Gastroesophageal sphincter (tissue), 4 donors: ENCODE results near the gene ADAMTSL3. TPM values are rescaled to one million over a fixed set of nuclear protein-coding genes. Genes with fewer than 3 reads are reported as not detected.

Experiments
- ATAC-seq: fragments of 150-250 bp; one replicate; pipeline ENCODE4 v1.9.1; 2016; ENCODE audit warnings: mild to moderate bottlenecking, moderate library complexity
- H3K27ac ChIP-seq, 4 donors: fragments of 200-600 bp; sonication (generic) in 3 of 4; 1 replicate in 3 of 4; 2 replicates in 1 of 4; pipeline ENCODE4 v1.5.1; 2016 to 2019
- H3K27me3 ChIP-seq: fragments of 200-600 bp; sonication (generic); one replicate; pipeline ENCODE4 v1.5.1; 2019
- H3K36me3 ChIP-seq, 2 donors: fragments of 200-600 bp; sonication (generic); one replicate each; pipeline ENCODE4 v1.5.1; 2019; ENCODE audit warnings: control low read depth in 1 of 2
- H3K4me1 ChIP-seq, 3 donors: fragments of 200-600 bp; sonication (generic); 1 replicate in 2 of 3; 2 replicates in 1 of 3; pipeline ENCODE4 v1.5.1; 2016 to 2019; ENCODE audit warnings: control low read depth in 2 of 3
- H3K4me3 ChIP-seq, 2 donors: fragments of 200-600 bp; sonication (generic); one replicate each; pipeline ENCODE4 v1.5.1; 2019; ENCODE audit warnings: mild to moderate bottlenecking in 1 of 2, moderate library complexity in 1 of 2
- H3K9me3 ChIP-seq, 3 donors: fragments of 200-600 bp; sonication (generic); one replicate each; pipeline ENCODE4 v1.5.1; 2017 to 2019; ENCODE audit warnings: control low read depth in 2 of 3
- EP300 ChIP-seq: sonication (generic); formaldehyde crosslinking; IDR thresholded peaks from one replicate; pipeline ENCODE4 v1.6.1; 2017; ENCODE audit warnings: antibody characterized with exemption, mild to moderate bottlenecking
- POLR2A ChIP-seq, 2 donors: fragments of 450-650 bp; IDR thresholded peaks; one replicate each; pipeline ENCODE4 v1.6.1; 2017; ENCODE audit warnings: antibody characterized with exemption in 2 of 2, mild to moderate bottlenecking in 2 of 2, moderate library complexity in 1 of 2
- POLR2AphosphoS5 ChIP-seq: sonication (generic); formaldehyde crosslinking; IDR thresholded peaks from one replicate; pipeline ENCODE4 v1.6.1; 2017; ENCODE audit warnings: antibody characterized with exemption
- WGBS, 2 donors: methylation state at CpG; one replicate each; pipeline ENCODE4 v1.1.5; 2018; ENCODE audit warnings: low coverage in 1 of 2; 5-methylcytosine and 5-hydroxymethylcytosine counted together
- total RNA-seq, 4 donors: library from RNA; depleted of rRNA; stranded (reverse); fragments of >200 nt; gene quantifications; one replicate each; pipeline ENCODE4 v1.1.0, GENCODE V29; 2016
- TF ChIP-seq, protein P1 (sequence below), 4 experiments: fragments of 200-600 bp in 2 of 4; fragments of 450-650 bp in 2 of 4; sonication (generic) in 1 of 4; IDR thresholded peaks; one replicate each; pipeline ENCODE4 v1.5.1; 2017 to 2019; ENCODE audit warnings: antibody characterized with exemption in 4 of 4, mild to moderate bottlenecking in 2 of 4, moderate library complexity in 2 of 4

The ADAMTSL3 gene
- total RNA-seq, 4 donors from 2014 or later: 19.4 to 35.9 (median 24.1) TPM

DNA sequence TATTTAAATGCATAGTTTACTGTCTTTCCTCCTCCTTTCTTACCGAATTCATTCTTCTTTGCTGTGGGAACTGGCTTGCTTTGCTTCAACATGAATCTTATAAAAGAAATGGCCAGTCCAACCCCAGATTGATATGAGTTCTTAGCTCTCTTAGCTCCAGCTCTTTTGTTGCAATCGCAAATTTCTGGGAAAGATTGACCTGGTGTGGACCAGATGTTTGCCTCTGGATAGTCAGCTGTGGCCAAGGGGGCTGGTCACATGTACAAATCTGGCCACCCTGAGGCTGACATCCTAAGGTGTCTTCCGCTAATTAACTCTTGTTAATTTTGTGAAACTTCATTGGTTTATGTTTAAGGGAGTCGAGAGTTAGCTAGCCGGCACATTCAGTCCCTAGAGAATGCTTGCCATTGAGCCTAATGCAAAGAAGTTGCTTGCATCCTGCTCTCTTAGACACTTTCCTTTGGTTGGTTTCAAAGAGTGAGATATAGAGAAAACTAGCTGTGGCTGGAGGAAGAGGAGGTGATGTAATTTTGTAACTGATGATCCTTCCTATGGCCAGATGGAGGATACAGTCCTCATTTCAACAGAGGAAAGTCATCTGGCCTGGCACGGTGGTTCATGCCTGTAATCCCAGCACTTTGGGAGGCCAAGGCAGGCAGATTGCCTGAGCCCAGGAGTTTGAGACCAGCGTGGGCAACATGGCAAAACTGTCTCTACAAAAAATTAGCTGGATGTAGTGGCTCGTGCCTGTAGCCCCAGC, 162.4 kb downstream of the ADAMTSL3 start:
- H3K4me3 ChIP-seq: no peak overlapping the region
- ATAC-seq: no peak
- no peak for TF ChIP-seq EP300
- TF ChIP-seq POLR2AphosphoS5: no peak
- TF ChIP-seq POLR2A (IDR thresholded peaks at IDR 0.05): no peak
- TF ChIP-seq, protein P1, sequence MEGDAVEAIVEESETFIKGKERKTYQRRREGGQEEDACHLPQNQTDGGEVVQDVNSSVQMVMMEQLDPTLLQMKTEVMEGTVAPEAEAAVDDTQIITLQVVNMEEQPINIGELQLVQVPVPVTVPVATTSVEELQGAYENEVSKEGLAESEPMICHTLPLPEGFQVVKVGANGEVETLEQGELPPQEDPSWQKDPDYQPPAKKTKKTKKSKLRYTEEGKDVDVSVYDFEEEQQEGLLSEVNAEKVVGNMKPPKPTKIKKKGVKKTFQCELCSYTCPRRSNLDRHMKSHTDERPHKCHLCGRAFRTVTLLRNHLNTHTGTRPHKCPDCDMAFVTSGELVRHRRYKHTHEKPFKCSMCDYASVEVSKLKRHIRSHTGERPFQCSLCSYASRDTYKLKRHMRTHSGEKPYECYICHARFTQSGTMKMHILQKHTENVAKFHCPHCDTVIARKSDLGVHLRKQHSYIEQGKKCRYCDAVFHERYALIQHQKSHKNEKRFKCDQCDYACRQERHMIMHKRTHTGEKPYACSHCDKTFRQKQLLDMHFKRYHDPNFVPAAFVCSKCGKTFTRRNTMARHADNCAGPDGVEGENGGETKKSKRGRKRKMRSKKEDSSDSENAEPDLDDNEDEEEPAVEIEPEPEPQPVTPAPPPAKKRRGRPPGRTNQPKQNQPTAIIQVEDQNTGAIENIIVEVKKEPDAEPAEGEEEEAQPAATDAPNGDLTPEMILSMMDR (IDR thresholded peaks at IDR 0.05): no peak
- no peak overlapping the region for H3K27ac ChIP-seq
- no peaks in the 10 kb centered on the region for H3K9me3 ChIP-seq
- peaks cover 0 to 5% of the 10 kb centered on the region in 2 donors for H3K36me3 ChIP-seq
- no peaks in the 10 kb centered on the region for H3K27me3 ChIP-seq
- WGBS, 2 donors: 83 to 91% methylated on average over 5 to 7 of the region's 8 CpGs
- H3K4me1 ChIP-seq: peaks cover 0 to 21% (median 0%) of the 10 kb centered on the region in 3 donors

DNA sequence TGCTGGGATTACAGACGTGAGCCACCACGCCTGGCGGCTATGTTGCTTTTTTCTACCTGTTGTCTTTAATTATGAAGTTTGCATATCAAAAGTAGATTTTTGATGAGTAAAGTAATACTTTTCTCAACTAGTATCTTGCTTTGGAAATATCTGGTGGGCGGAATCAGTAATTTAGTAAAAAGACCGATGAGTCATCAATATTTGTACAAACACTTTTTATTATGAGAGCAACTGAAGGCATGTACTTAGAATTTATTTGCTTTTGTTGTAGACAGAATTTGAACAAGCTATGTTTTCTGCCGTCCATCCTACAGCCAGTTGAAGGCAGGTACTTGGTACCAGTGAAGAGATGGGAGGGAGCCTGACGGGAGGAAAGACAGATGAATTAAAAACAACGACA, 164.7 kb downstream of the ADAMTSL3 start:
- H3K4me3 ChIP-seq: no peak overlapping the region
- no peaks in the 10 kb centered on the region for H3K9me3 ChIP-seq
- no peak for TF ChIP-seq POLR2A (IDR thresholded peaks at IDR 0.05)
- TF ChIP-seq EP300: no peak
- TF ChIP-seq POLR2AphosphoS5: no peak
- TF ChIP-seq, protein P1 (IDR thresholded peaks at IDR 0.05): no peak
- ATAC-seq: no peak
- WGBS, 2 donors: 88 to 90% methylated on average over 8 of the region's 8 CpGs
- peaks cover 0 to 21% (median 0%) of the 10 kb centered on the region in 3 donors for H3K4me1 ChIP-seq
- no peaks in the 10 kb centered on the region for H3K27me3 ChIP-seq
- peaks cover 0 to 5% of the 10 kb centered on the region in 2 donors for H3K36me3 ChIP-seq
- no peak overlapping the region for H3K27ac ChIP-seq

DNA sequence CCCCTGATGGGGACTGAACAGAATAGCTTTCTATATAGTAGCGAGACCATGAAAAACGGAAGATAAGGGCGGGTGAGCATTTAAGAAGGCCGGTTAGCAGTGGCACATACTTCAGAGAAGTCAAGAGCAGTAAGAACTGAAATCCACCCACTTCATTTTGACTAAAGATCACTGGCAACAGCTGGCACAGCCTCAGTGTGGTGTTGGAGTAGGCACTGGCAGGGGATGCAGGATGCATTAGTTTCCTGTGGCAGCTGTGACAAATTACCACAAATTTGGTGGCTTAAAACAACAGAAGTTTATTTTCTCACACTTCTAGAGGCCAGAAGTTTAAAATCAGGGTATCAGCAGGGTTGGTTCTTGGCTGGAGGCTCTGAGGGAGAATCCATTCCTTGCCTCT, 176.5 kb downstream of the ADAMTSL3 start:
- WGBS, 2 donors: 79 to 81% methylated on average over 3 to 4 of the region's 4 CpGs
- Histone ChIP-seq H3K36me3 (no peaks in the 10 kb centered on the region), H3K4me3 (no peak overlapping the region), H3K27me3 (no peaks in the 10 kb centered on the region), H3K27ac (no peak overlapping the region), H3K4me1 (no peaks in the 10 kb centered on the region), H3K9me3 (no peaks in the 10 kb centered on the region)
- TF ChIP-seq POLR2AphosphoS5 (no peak), POLR2A (IDR thresholded peaks at IDR 0.05) (no peak), EP300 (no peak)
- TF ChIP-seq, protein P1 (IDR thresholded peaks at IDR 0.05): no peak
- ATAC-seq: no peak

DNA sequence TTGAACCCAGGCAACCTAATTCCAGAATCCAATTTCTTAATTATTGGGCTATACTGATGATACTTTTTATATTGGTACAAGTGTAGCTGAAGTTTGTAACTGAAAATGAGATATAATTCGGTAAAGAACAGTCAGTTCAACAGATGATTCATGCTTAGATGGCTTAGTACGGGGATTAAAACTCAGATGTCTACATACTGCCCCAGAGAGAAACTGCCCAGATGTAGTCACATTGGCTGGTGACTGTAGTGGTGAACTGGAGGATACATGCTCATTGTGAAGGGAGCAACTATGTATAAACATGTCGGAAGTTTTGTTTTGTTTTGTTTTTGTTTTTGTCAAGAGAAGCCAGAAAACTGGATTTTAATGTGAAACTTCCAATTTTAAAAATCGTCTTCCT, 179.6 kb downstream of the ADAMTSL3 start:
- Histone ChIP-seq H3K4me3 (no peak overlapping the region), H3K27ac (no peak overlapping the region), H3K4me1 (no peaks in the 10 kb centered on the region), H3K36me3 (no peaks in the 10 kb centered on the region), H3K27me3 (no peaks in the 10 kb centered on the region), H3K9me3 (no peaks in the 10 kb centered on the region)
- TF ChIP-seq, protein P1 (IDR thresholded peaks at IDR 0.05): no peak
- TF ChIP-seq POLR2A (IDR thresholded peaks at IDR 0.05): no peak
- no peak for TF ChIP-seq EP300
- TF ChIP-seq POLR2AphosphoS5: no peak
- no peak for ATAC-seq
- 82 to 93% methylated on average over 4 of the region's 4 CpGs for WGBS, 2 donors

DNA sequence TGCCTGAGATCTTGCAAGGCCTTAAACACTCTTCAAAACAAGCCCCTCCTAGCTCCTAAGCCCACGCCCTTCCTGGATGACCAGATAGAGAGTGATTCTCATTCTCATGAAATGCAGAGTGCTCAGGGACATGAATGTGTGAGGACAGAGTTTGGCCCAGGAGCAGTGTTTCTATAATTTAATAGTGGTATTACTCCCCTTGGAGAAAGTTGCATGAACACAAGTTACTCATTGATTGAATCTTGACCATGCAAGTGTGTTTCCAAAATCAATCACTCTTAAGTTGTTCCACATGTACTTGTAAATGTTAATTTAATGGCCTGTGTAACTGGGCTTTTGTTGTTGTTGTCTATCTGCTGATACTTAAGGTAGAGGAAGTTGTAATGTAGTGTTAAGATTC, 181.6 kb downstream of the ADAMTSL3 start:
- no peaks in the 10 kb centered on the region for H3K9me3 ChIP-seq
- 67 to 80% methylated on average over 1 of the region's 1 CpG for WGBS, 2 donors
- no peaks in the 10 kb centered on the region for H3K36me3 ChIP-seq
- no peaks in the 10 kb centered on the region for H3K27me3 ChIP-seq
- ATAC-seq: peak; percentile 81
- no peak overlapping the region for H3K27ac ChIP-seq
- no peaks in the 10 kb centered on the region for H3K4me1 ChIP-seq
- no peak for TF ChIP-seq POLR2A (IDR thresholded peaks at IDR 0.05)
- TF ChIP-seq POLR2AphosphoS5: no peak
- TF ChIP-seq, protein P1 (IDR thresholded peaks at IDR 0.05): no peak
- TF ChIP-seq EP300: no peak
- H3K4me3 ChIP-seq: no peak overlapping the region
